ENCODE data around the gene CIC. TPM values are rescaled to one million over a fixed set of nuclear protein-coding genes. Genes with fewer than 3 reads are reported as not detected.

Gene CIC
- total RNA-seq, 4 donors from 2014 or later, result 15.2 to 52.2 (median 41.5) TPM

GRCh38 chr19:42233678-42234292 lies 35.3 kb upstream of the CIC start:
- intact Hi-C loops (cut with DNase I; ENCODE audit: low total_unique reads), result no loop called here
- no peaks in the 10 kb centered on the region for H3K27me3 ChIP-seq

GRCh38 chr19:42234364-42234763 lies 34.7 kb upstream of the CIC start:
- in situ Hi-C loops (cut with MboI; ENCODE audit: low sequenced_read_pairs in 4 of 4), result no loop called here
- H3K27me3 ChIP-seq, result no peaks in the 10 kb centered on the region
- no peaks in the 10 kb centered on the region for H3K9me3 ChIP-seq
- no peak overlapping the region for H3K4me3 ChIP-seq
- intact Hi-C loops (cut with DNase I; ENCODE audit: low total_unique reads), result no loop called here
- DNase-seq, result no peak
- no peak for ATAC-seq
- H3K4me1 ChIP-seq, result no peaks in the 10 kb centered on the region
- H3K36me3 ChIP-seq, result peaks cover 0 to 85% of the 10 kb centered on the region in 2 donors
- H3K27ac ChIP-seq, result no peak overlapping the region
- TF ChIP-seq, protein P1, sequence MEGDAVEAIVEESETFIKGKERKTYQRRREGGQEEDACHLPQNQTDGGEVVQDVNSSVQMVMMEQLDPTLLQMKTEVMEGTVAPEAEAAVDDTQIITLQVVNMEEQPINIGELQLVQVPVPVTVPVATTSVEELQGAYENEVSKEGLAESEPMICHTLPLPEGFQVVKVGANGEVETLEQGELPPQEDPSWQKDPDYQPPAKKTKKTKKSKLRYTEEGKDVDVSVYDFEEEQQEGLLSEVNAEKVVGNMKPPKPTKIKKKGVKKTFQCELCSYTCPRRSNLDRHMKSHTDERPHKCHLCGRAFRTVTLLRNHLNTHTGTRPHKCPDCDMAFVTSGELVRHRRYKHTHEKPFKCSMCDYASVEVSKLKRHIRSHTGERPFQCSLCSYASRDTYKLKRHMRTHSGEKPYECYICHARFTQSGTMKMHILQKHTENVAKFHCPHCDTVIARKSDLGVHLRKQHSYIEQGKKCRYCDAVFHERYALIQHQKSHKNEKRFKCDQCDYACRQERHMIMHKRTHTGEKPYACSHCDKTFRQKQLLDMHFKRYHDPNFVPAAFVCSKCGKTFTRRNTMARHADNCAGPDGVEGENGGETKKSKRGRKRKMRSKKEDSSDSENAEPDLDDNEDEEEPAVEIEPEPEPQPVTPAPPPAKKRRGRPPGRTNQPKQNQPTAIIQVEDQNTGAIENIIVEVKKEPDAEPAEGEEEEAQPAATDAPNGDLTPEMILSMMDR (IDR thresholded peaks at IDR 0.05 in 4 of 5, conservative IDR thresholded peaks at IDR 0.05 in 1 of 5), result no peak
- no peak for TF ChIP-seq POLR2A (IDR thresholded peaks at IDR 0.05)

More at GRCh38 chr19:42233678-42234292, 35.3 kb upstream of the CIC start:
- Histone ChIP-seq H3K9me3 (no peaks in the 10 kb centered on the region), H3K4me1 (no peaks in the 10 kb centered on the region), H3K27ac (no peak overlapping the region), H3K4me3 (no peak overlapping the region), H3K36me3 (peaks cover 0 to 84% of the 10 kb centered on the region in 2 donors)
- no peak for TF ChIP-seq POLR2A (IDR thresholded peaks at IDR 0.05)
- TF ChIP-seq, protein P1 (IDR thresholded peaks at IDR 0.05 in 4 of 5, conservative IDR thresholded peaks at IDR 0.05 in 1 of 5), result no peak
- in situ Hi-C loops (cut with MboI; ENCODE audit: low sequenced_read_pairs in 4 of 4), result no loop called here
- no peak for DNase-seq
- no peak for ATAC-seq

DNA sequence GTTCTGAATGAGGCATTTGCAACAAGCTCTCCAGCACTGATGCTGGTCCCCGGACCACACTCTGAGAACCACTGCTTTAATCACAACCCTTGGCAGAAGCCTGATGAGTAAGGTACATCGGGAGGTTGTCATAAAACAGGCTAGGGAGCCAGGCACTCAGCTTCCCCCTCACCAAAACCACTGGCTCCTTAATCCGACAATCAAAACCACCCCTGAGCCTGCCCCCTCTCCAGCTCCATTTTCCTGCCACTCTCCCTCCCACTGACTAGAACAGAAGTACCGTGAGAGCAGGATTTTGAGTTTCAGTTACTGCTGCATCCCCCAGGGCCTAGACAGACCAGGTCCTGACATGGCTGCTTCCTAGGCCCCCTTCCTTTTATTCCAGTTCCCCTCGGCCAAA lies 33.9 kb upstream of the CIC start:
- intact Hi-C loops (cut with DNase I; ENCODE audit: low total_unique reads), result no loop called here
- no peaks in the 10 kb centered on the region for H3K9me3 ChIP-seq
- DNase-seq (no peak), ATAC-seq (no peak)
- in situ Hi-C loops (cut with MboI; ENCODE audit: low sequenced_read_pairs in 4 of 4), result no loop called here
- no peak for TF ChIP-seq POLR2A (IDR thresholded peaks at IDR 0.05)
- TF ChIP-seq, protein P1 (IDR thresholded peaks at IDR 0.05 in 4 of 5, conservative IDR thresholded peaks at IDR 0.05 in 1 of 5), result no peak
- peaks cover 0 to 85% of the 10 kb centered on the region in 2 donors for H3K36me3 ChIP-seq
- H3K27ac ChIP-seq, result no peak overlapping the region
- no peak overlapping the region for H3K4me3 ChIP-seq
- peaks cover 0 to under 1% of the 10 kb centered on the region in 2 donors for H3K4me1 ChIP-seq
- no peaks in the 10 kb centered on the region for H3K27me3 ChIP-seq

- Histone ChIP-seq H3K4me1 (peaks cover 23 to 24% of the 10 kb centered on the region in 2 donors), H3K4me3 (no peak overlapping the region), H3K27me3 (no peaks in the 10 kb centered on the region), H3K27ac (no peak overlapping the region), H3K36me3 (peaks cover 0 to 40% of the 10 kb centered on the region in 2 donors), H3K9me3 (no peaks in the 10 kb centered on the region)
- TF ChIP-seq, protein P1 (IDR thresholded peaks at IDR 0.05 in 4 of 5, conservative IDR thresholded peaks at IDR 0.05 in 1 of 5), result no peak
- no peak for TF ChIP-seq POLR2A (IDR thresholded peaks at IDR 0.05)
- in situ Hi-C loops (cut with MboI; ENCODE audit: low sequenced_read_pairs in 4 of 4), result loop anchor here in 2 of 4 donors (5.0 to 10.0 kb wide), 2 partner anchors 48 to 85 kb away; partner anchors contain the start of gene MEGF8 (in 1 of the 2)
- no peak for ATAC-seq
- intact Hi-C loops (cut with DNase I; ENCODE audit: low total_unique reads), result loop anchor here (10.0 kb wide), 2 partner anchors 155 to 285 kb away; partner anchors contain the start of genes CNFN and RABAC1
- DNase-seq, result no peak
Observed at GRCh38 chr19:42239544-42240220, 29.4 kb upstream of the CIC start.
